ENCODE data around the gene ZCCHC2. TPM values are rescaled to one million over a fixed set of nuclear protein-coding genes. Genes with fewer than 3 reads are reported as not detected.

ZCCHC2 gene
- polyA plus RNA-seq, 1 donor (not counting 4 experiments of a cell fraction or from before 2014, with no cell fraction given), result 12.9 TPM

- DNase-seq (ENCODE audit: low read depth, low spot score) (no peak), FAIRE-seq (no peak)
- Histone ChIP-seq H3K9ac (ENCODE audit: control insufficient read depth, extremely low read depth, insufficient read depth, low read length) (no peak overlapping the region), H3K9me3 (ENCODE audit: control insufficient read depth, low read depth, low read length) (no peaks in the 10 kb centered on the region), H3K4me1 (ENCODE audit: control insufficient read depth, extremely low read depth, insufficient read depth, low read length) (peaks cover 23% of the 10 kb centered on the region), H2AFZ (ENCODE audit: control insufficient read depth, low read length) (no peak overlapping the region), H3K4me2 (ENCODE audit: control insufficient read depth, extremely low read depth, insufficient read depth, low read depth, low read length) (no peak overlapping the region), H3K79me2 (ENCODE audit: control insufficient read depth, insufficient read depth, low read length) (peaks cover 36% of the 10 kb centered on the region), H3K4me3 (ENCODE audit: control insufficient read depth in 2 of 3, extremely low read depth in 1 of 3, insufficient read depth in 2 of 3, low read depth in 1 of 3, low read length in 3 of 3) (no peak overlapping the region), H3K36me3 (ENCODE audit: control insufficient read depth in 2 of 2, extremely low read depth in 1 of 2, insufficient read depth in 2 of 2, low read length in 2 of 2) (peaks cover 0 to 13% of the 10 kb centered on the region in 2 experiments), H3K27me3 (ENCODE audit: control insufficient read depth, extremely low read depth, insufficient read depth, low read length) (no peaks in the 10 kb centered on the region), H3K27ac (ENCODE audit: control insufficient read depth, insufficient read depth, low read length) (no peak overlapping the region), H3K9me1 (ENCODE audit: control insufficient read depth, extremely low read depth, insufficient read depth, low read length) (no peaks in the 10 kb centered on the region), H4K20me1 (ENCODE audit: control insufficient read depth, extremely low read depth, insufficient read depth, low read length) (no peaks in the 10 kb centered on the region)
- TF ChIP-seq EZH2 (IDR thresholded peaks at IDR 0.05; ENCODE audit: low read length) (no peak), CTCF (optimal IDR thresholded peaks at IDR 0.05 in 1 of 3, IDR thresholded peaks at IDR 0.05 in 1 of 3, conservative IDR thresholded peaks at IDR 0.05 in 1 of 3; ENCODE audit: extremely low read depth in 1 of 3, insufficient read depth in 2 of 3, low read length in 3 of 3) (no peak)
- dilution Hi-C loops (cut with MboI; ENCODE audit: extremely low pct_ligation_motif_present, low sequenced_read_pairs), result no loop called here
Observed at GRCh38 chr18:62538881-62539280, 16.1 kb downstream of the ZCCHC2 start.

GRCh38 chr18:62539284-62540165 is 16.7 kb downstream of the ZCCHC2 start:
- dilution Hi-C loops (cut with MboI; ENCODE audit: extremely low pct_ligation_motif_present, low sequenced_read_pairs), result no loop called here
- TF ChIP-seq CTCF (optimal IDR thresholded peaks at IDR 0.05 in 1 of 3, IDR thresholded peaks at IDR 0.05 in 1 of 3, conservative IDR thresholded peaks at IDR 0.05 in 1 of 3; ENCODE audit: extremely low read depth in 1 of 3, insufficient read depth in 2 of 3, low read length in 3 of 3), result no peak
- TF ChIP-seq EZH2 (IDR thresholded peaks at IDR 0.05; ENCODE audit: low read length), result no peak
- H4K20me1 ChIP-seq (ENCODE audit: control insufficient read depth, extremely low read depth, insufficient read depth, low read length), result no peaks in the 10 kb centered on the region

More at GRCh38 chr18:62539284-62540165, 16.7 kb downstream of the ZCCHC2 start:
- no peak overlapping the region for H3K27ac ChIP-seq (ENCODE audit: control insufficient read depth, insufficient read depth, low read length)
- H3K27me3 ChIP-seq (ENCODE audit: control insufficient read depth, extremely low read depth, insufficient read depth, low read length), result no peaks in the 10 kb centered on the region
- H3K4me1 ChIP-seq (ENCODE audit: control insufficient read depth, extremely low read depth, insufficient read depth, low read length), result peaks cover 23% of the 10 kb centered on the region
- FAIRE-seq, result no peak
- no peaks in the 10 kb centered on the region for H3K9me3 ChIP-seq (ENCODE audit: control insufficient read depth, low read depth, low read length)
- no peak overlapping the region for H3K4me2 ChIP-seq (ENCODE audit: control insufficient read depth, extremely low read depth, insufficient read depth, low read depth, low read length)
- no peaks in the 10 kb centered on the region for H3K9me1 ChIP-seq (ENCODE audit: control insufficient read depth, extremely low read depth, insufficient read depth, low read length)
- H3K79me2 ChIP-seq (ENCODE audit: control insufficient read depth, insufficient read depth, low read length), result peaks cover 30% of the 10 kb centered on the region
- no peak overlapping the region for H3K9ac ChIP-seq (ENCODE audit: control insufficient read depth, extremely low read depth, insufficient read depth, low read length)
- peaks cover 0 to 13% of the 10 kb centered on the region in 2 experiments for H3K36me3 ChIP-seq (ENCODE audit: control insufficient read depth in 2 of 2, extremely low read depth in 1 of 2, insufficient read depth in 2 of 2, low read length in 2 of 2)
- H2AFZ ChIP-seq (ENCODE audit: control insufficient read depth, low read length), result no peak overlapping the region
- H3K4me3 ChIP-seq (ENCODE audit: control insufficient read depth in 2 of 3, extremely low read depth in 1 of 3, insufficient read depth in 2 of 3, low read depth in 1 of 3, low read length in 3 of 3), result no peak overlapping the region
- DNase-seq (ENCODE audit: low read depth, low spot score), result no peak
